ENCODE data around the gene UNC13C.

Gene UNC13C

DNA sequence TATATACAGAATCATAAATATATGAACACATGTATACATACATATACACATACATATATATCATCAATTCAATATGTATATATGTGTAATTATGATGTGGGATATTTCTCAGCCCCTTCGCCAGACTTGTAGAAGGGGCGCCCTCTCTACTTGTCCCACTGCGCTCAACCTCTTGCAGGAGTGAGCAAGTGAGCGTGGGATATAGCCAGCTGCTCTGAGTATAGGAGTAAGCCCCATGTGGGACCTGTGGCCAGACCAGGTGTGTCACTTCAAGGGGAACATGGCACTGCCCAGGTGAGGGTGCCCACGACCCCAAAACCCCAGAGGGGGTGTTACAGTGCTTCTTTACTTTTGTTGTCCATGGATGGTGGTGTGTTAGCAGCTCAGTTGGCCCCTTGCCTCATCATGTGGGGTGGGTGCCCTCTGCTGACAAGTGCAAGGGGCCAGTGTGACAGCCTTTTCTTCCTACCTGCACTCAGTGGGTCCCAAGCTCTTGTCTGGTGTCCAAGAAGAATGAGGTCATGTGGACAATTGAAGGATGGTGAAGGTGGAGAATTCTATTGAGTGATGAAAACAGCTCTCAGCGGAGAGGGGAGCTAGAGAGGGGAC is 304.1 kb downstream of the UNC13C start:
- Histone ChIP-seq H3K9ac (ENCODE audit: low read length) (no peak overlapping the region), H3K27me3 (ENCODE audit: control insufficient read depth, insufficient read depth, low read length) (no peaks in the 10 kb centered on the region), H3K36me3 (ENCODE audit: control insufficient read depth, insufficient read depth, low read length) (no peaks in the 10 kb centered on the region), H3K4me1 (ENCODE audit: control insufficient read depth, insufficient read depth, low read length) (no peaks in the 10 kb centered on the region), H3K27ac (ENCODE audit: low read depth, low read length) (no peak overlapping the region), H3K4me3 (ENCODE audit: low read length) (no peak overlapping the region)

DNA sequence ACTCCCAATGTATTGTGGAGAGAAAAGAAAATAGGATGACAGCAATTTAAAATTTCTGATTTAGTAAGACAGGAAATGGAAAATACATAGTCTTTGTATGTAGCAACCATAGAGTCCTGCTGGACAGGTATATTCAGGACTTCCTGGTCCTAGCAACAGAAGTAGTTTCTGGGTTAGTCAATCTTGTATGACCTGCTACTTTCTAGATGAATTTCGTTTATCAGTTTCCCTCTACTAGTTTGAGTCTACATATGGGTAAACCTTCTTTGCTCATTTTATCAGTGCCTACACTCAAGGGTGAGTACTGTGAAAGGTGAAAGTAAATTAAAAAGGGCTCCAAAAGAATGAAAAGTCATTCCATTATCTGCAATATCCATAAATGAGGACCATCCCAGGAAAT is 309.8 kb downstream of the UNC13C start:
- H3K4me1 ChIP-seq (ENCODE audit: control insufficient read depth, insufficient read depth, low read length), result no peaks in the 10 kb centered on the region
- H3K27me3 ChIP-seq (ENCODE audit: control insufficient read depth, insufficient read depth, low read length), result no peaks in the 10 kb centered on the region
- no peak overlapping the region for H3K4me3 ChIP-seq (ENCODE audit: low read length)
- H3K9ac ChIP-seq (ENCODE audit: low read length), result no peak overlapping the region
- no peak overlapping the region for H3K27ac ChIP-seq (ENCODE audit: low read depth, low read length)
- no peaks in the 10 kb centered on the region for H3K36me3 ChIP-seq (ENCODE audit: control insufficient read depth, insufficient read depth, low read length)

DNA sequence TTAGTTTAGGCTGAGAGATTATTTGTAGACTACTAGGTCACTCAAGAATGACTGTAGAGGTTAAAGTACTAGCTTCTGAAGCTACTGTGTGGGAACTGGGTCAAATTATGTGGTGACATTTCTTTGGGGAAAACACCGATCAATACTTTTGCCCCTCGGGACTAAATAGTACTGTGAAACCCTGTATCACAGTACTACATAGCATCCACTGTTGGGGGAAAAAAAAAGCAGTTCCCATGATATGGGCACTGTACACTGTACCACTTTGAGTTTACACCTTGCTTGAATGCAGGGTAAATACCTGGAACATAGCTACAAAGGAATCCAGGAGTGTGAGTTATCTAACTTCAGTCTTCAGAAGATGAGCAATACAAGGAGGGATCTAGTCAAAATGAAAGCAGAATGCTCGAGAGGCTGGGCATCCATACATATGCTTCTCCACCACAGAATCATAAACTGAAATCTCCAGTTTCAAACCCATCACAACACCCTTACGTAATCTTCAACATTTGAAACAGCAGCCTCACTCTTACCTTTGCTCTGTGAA is 311.4 kb downstream of the UNC13C start:
- no peaks in the 10 kb centered on the region for H3K36me3 ChIP-seq (ENCODE audit: control insufficient read depth, insufficient read depth, low read length)
- no peak overlapping the region for H3K4me3 ChIP-seq (ENCODE audit: low read length)
- no peaks in the 10 kb centered on the region for H3K27me3 ChIP-seq (ENCODE audit: control insufficient read depth, insufficient read depth, low read length)
- H3K9ac ChIP-seq (ENCODE audit: low read length), result no peak overlapping the region
- no peaks in the 10 kb centered on the region for H3K4me1 ChIP-seq (ENCODE audit: control insufficient read depth, insufficient read depth, low read length)
- no peak overlapping the region for H3K27ac ChIP-seq (ENCODE audit: low read depth, low read length)

DNA sequence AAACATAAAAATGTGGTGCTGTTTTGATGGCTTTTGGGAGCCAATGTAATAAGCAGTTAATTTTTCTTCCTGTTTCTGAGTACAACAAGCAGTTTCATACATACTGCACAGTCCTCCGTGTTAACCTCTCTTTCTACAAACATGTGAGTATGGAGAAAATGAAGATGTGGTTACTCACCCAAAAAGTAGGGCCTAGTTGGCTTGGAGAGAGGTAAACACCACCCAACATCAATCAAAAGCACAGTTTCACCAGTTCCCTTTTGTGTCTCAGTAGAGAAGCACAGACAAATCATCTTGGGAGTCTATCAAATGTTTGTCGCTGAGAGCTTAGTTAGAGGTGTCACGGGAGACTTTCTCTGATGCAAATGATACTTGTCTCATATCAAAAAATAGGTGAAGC is 320.2 kb downstream of the UNC13C start:
- Histone ChIP-seq H3K4me1 (ENCODE audit: control insufficient read depth, insufficient read depth, low read length) (no peaks in the 10 kb centered on the region), H3K27me3 (ENCODE audit: control insufficient read depth, insufficient read depth, low read length) (no peaks in the 10 kb centered on the region), H3K36me3 (ENCODE audit: control insufficient read depth, insufficient read depth, low read length) (no peaks in the 10 kb centered on the region), H3K4me3 (ENCODE audit: low read length) (no peak overlapping the region), H3K9ac (ENCODE audit: low read length) (no peak overlapping the region), H3K27ac (ENCODE audit: low read depth, low read length) (no peak overlapping the region)

DNA sequence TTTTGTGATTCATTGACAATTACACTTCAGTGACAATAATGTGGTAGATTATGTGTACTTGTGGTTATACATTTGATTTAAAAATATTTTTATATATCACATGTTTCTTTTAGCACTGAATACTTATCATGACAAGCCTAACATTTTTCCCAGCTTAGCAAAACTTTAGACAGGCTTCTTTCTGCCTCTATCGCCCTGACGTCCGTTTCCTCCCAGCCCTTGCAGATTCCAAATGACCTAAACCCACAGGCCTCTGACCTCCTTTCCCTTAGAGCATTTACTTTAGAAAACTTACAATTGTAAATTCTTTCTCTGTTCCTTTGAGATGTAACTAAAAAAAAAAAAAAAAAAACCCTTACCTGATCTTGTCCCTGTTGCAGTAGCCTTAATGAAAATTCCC is 326.1 kb downstream of the UNC13C start:
- Histone ChIP-seq H3K27me3 (ENCODE audit: control insufficient read depth, insufficient read depth, low read length) (no peaks in the 10 kb centered on the region), H3K27ac (ENCODE audit: low read depth, low read length) (no peak overlapping the region), H3K36me3 (ENCODE audit: control insufficient read depth, insufficient read depth, low read length) (no peaks in the 10 kb centered on the region), H3K9ac (ENCODE audit: low read length) (no peak overlapping the region), H3K4me3 (ENCODE audit: low read length) (no peak overlapping the region), H3K4me1 (ENCODE audit: control insufficient read depth, insufficient read depth, low read length) (no peaks in the 10 kb centered on the region)

DNA sequence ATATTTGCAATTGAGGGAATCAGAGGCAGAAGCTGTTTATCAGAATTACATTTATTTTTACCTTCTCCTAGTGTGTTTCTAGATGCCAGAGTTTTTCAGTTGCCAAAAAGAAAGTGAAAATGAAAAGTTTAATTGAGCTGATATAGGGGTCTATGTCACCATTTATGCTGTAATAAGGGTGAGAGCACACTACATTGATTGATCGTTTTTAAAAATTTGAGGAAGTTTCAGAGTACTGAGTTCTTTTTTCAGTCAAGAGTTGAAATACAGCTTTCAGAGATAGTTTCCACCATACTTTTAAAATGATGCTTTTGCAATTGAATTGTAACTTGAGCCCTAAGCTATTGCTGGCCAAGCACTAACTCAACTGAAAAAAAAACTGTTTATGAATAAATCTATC is 326.9 kb downstream of the UNC13C start:
- Histone ChIP-seq H3K4me3 (ENCODE audit: low read length) (no peak overlapping the region), H3K4me1 (ENCODE audit: control insufficient read depth, insufficient read depth, low read length) (no peaks in the 10 kb centered on the region), H3K9ac (ENCODE audit: low read length) (no peak overlapping the region), H3K27ac (ENCODE audit: low read depth, low read length) (no peak overlapping the region), H3K27me3 (ENCODE audit: control insufficient read depth, insufficient read depth, low read length) (no peaks in the 10 kb centered on the region), H3K36me3 (ENCODE audit: control insufficient read depth, insufficient read depth, low read length) (no peaks in the 10 kb centered on the region)

DNA sequence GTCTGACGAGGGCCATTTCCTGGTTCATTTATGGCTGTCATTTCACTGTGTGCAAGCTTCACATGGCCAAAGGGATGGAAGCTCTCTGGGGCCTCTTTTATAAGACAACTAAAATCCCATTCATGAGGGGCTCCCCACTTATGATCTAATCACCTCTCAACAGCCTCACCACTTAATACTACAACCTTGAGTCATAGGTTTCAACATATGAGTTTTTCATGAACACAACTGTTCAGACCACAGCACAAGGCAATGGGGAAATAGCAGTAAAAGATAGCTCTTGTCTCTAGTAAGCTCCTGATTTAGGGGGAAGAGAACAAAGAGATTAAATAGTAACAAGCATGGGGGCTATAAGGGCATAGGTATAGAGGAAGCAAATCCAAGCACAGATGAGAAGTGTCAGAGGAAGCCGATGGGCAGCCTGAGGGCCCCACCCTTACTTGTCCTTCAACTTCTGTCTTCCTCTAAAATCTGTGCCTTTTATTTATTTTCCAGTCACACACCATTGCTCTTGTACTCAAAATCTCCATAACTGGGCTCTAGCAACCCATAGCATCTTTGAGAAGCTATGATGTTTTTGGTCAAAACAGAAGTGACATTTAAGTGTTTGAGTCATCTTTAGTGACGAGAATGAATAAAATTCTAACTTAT is 329.1 kb downstream of the UNC13C start:
- Histone ChIP-seq H3K27ac (ENCODE audit: low read depth, low read length) (no peak overlapping the region), H3K4me3 (ENCODE audit: low read length) (no peak overlapping the region), H3K36me3 (ENCODE audit: control insufficient read depth, insufficient read depth, low read length) (no peaks in the 10 kb centered on the region), H3K27me3 (ENCODE audit: control insufficient read depth, insufficient read depth, low read length) (no peaks in the 10 kb centered on the region), H3K9ac (ENCODE audit: low read length) (no peak overlapping the region), H3K4me1 (ENCODE audit: control insufficient read depth, insufficient read depth, low read length) (no peaks in the 10 kb centered on the region)

DNA sequence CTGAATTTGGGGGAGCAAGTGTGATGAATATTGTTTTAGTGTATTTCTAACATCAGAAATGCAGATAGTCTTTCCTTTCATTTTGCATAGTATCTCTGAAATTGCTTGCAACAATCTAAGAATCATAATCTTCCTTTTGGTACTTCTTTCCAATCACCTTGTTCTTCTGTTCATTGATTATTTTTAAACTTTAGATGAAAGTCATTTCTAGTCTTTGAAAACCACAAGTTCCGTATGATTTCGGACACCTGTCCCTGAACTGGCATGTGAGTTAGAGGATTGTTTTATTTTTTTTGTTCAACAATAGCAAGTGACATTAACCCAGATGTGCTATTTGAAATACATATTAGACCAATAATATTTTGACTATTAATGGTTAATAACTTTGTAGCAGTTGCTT is 329.7 kb downstream of the UNC13C start:
- H3K27ac ChIP-seq (ENCODE audit: low read depth, low read length), result no peak overlapping the region
- no peaks in the 10 kb centered on the region for H3K4me1 ChIP-seq (ENCODE audit: control insufficient read depth, insufficient read depth, low read length)
- H3K36me3 ChIP-seq (ENCODE audit: control insufficient read depth, insufficient read depth, low read length), result no peaks in the 10 kb centered on the region
- no peaks in the 10 kb centered on the region for H3K27me3 ChIP-seq (ENCODE audit: control insufficient read depth, insufficient read depth, low read length)
- no peak overlapping the region for H3K9ac ChIP-seq (ENCODE audit: low read length)
- no peak overlapping the region for H3K4me3 ChIP-seq (ENCODE audit: low read length)

DNA sequence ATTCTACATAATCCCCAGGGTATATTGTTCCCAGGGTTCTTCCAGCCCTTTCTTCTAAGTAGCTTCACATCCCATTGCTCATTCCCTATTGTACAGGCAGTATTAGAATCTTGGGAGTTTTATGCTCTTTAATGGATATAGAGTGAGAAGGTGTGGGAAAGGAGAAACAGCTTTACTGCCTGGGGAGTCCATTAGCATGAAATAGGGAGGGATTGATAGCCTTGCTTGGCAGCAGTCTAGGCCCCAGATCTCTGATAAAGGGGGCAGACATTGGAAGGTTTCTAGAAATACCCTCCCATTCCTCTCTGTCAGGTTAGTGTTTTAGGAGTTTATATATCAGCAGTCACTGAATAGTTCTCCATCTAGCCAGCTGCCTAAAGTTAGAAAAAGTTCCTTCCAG is 334.3 kb downstream of the UNC13C start:
- H3K27me3 ChIP-seq (ENCODE audit: control insufficient read depth, insufficient read depth, low read length), result no peaks in the 10 kb centered on the region
- H3K27ac ChIP-seq (ENCODE audit: low read depth, low read length), result no peak overlapping the region
- no peaks in the 10 kb centered on the region for H3K36me3 ChIP-seq (ENCODE audit: control insufficient read depth, insufficient read depth, low read length)
- H3K4me1 ChIP-seq (ENCODE audit: control insufficient read depth, insufficient read depth, low read length), result no peaks in the 10 kb centered on the region
- H3K4me3 ChIP-seq (ENCODE audit: low read length), result no peak overlapping the region
- no peak overlapping the region for H3K9ac ChIP-seq (ENCODE audit: low read length)

DNA sequence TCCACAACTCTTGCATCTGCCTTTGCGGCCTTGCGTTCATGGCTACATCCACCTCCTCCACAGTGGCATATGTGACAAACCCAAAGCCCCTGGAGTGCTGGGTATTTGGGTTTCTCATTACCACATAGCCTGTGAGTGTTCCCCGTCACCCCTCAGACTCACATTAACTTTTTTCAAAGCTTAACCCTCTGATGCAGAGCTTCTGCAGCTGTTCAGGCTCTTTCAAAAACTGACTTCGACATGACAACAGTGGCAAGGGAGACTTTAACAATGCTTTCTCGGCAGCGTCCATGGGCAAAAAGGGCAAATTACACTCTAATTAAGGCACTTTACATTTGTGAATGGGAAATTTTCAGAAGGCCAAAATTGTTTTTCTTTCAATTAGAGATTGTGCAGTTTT is 343.2 kb downstream of the UNC13C start:
- no peaks in the 10 kb centered on the region for H3K27me3 ChIP-seq (ENCODE audit: control insufficient read depth, insufficient read depth, low read length)
- H3K36me3 ChIP-seq (ENCODE audit: control insufficient read depth, insufficient read depth, low read length), result no peaks in the 10 kb centered on the region
- H3K4me3 ChIP-seq (ENCODE audit: low read length), result no peak overlapping the region
- H3K27ac ChIP-seq (ENCODE audit: low read depth, low read length), result no peak overlapping the region
- H3K9ac ChIP-seq (ENCODE audit: low read length), result no peak overlapping the region
- H3K4me1 ChIP-seq (ENCODE audit: control insufficient read depth, insufficient read depth, low read length), result no peaks in the 10 kb centered on the region

DNA sequence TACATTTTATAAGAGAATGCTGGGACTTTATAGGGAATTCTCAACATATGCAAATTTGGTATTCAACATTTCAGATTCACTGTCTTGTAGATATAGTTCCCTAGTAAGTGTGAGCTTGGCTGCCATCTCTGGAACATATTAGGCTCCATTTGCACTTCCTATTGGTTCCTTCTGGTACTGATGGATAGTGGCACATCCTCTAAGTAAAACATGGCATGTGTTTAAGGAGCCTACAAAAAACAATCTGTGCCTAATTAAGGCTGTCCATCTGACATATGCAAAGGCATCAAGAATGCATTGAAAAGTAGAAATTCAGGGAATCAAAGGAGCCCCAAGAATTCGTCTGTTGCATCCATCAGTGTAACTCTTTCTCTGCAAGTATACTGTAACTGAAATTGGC is 344.1 kb downstream of the UNC13C start:
- Histone ChIP-seq H3K4me3 (ENCODE audit: low read length) (no peak overlapping the region), H3K36me3 (ENCODE audit: control insufficient read depth, insufficient read depth, low read length) (no peaks in the 10 kb centered on the region), H3K27ac (ENCODE audit: low read depth, low read length) (no peak overlapping the region), H3K9ac (ENCODE audit: low read length) (no peak overlapping the region), H3K4me1 (ENCODE audit: control insufficient read depth, insufficient read depth, low read length) (no peaks in the 10 kb centered on the region), H3K27me3 (ENCODE audit: control insufficient read depth, insufficient read depth, low read length) (no peaks in the 10 kb centered on the region)

DNA sequence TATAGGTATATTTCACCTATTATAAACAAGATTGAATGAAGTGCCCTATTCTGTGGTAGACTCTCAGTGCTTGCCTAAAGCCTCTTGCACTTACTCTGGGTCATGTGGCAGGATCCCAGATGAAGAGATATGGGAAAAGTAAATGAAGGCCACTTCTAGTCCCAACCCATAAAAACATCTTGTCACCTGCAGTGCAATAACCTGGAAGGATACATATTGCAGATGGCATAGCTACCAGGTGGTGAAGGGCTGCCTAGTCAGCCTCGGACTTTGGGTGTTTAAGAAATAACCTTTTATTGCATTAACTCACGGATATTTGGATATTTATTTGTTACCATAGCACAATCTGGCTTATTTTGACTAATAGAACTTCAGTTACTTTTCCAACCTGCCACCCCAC is 367.1 kb downstream of the UNC13C start:
- Histone ChIP-seq H3K27me3 (ENCODE audit: control insufficient read depth, insufficient read depth, low read length) (no peaks in the 10 kb centered on the region), H3K4me1 (ENCODE audit: control insufficient read depth, insufficient read depth, low read length) (no peaks in the 10 kb centered on the region), H3K9ac (ENCODE audit: low read length) (no peak overlapping the region), H3K36me3 (ENCODE audit: control insufficient read depth, insufficient read depth, low read length) (no peaks in the 10 kb centered on the region), H3K4me3 (ENCODE audit: low read length) (no peak overlapping the region), H3K27ac (ENCODE audit: low read depth, low read length) (no peak overlapping the region)

DNA sequence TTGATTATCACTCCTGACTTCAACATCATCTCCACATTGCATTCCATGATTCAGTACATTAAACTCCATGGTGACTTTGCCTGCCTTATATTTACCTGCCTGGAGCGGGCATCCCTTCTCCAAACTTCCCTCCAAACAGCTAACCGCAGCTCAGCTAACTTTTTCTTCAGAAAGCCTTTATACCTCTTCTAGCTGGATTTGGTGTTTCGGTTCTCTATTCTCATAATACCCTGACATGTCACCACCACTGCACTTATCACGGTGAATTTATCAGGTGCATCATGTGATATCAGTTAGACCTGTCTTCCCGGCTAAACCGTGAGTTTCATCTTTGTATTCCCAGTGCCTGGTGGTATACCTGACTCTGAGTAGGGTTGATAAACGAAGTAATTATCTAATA is 367.6 kb downstream of the UNC13C start:
- no peak overlapping the region for H3K4me3 ChIP-seq (ENCODE audit: low read length)
- H3K27me3 ChIP-seq (ENCODE audit: control insufficient read depth, insufficient read depth, low read length), result no peaks in the 10 kb centered on the region
- H3K36me3 ChIP-seq (ENCODE audit: control insufficient read depth, insufficient read depth, low read length), result no peaks in the 10 kb centered on the region
- no peaks in the 10 kb centered on the region for H3K4me1 ChIP-seq (ENCODE audit: control insufficient read depth, insufficient read depth, low read length)
- no peak overlapping the region for H3K27ac ChIP-seq (ENCODE audit: low read depth, low read length)
- no peak overlapping the region for H3K9ac ChIP-seq (ENCODE audit: low read length)

Data from rectal smooth muscle tissue (tissue), 1 donor.